NCI-H2227 treated with DMSO at 0.1 percent for 48 hours (cell line): ENCODE results near the gene PCDHB6.
"Not testable (repeated sequence)": the region's sequence is repeated elsewhere in the genome, so short reads cannot be mapped to it uniquely, and the experiment has no call there.

ENCODE experiments used
- DNase-seq: peaks from one replicate; lab custom pipeline; 2025; lab: John Stamatoyannopoulos, UW

PCDHB6 gene

DNA sequence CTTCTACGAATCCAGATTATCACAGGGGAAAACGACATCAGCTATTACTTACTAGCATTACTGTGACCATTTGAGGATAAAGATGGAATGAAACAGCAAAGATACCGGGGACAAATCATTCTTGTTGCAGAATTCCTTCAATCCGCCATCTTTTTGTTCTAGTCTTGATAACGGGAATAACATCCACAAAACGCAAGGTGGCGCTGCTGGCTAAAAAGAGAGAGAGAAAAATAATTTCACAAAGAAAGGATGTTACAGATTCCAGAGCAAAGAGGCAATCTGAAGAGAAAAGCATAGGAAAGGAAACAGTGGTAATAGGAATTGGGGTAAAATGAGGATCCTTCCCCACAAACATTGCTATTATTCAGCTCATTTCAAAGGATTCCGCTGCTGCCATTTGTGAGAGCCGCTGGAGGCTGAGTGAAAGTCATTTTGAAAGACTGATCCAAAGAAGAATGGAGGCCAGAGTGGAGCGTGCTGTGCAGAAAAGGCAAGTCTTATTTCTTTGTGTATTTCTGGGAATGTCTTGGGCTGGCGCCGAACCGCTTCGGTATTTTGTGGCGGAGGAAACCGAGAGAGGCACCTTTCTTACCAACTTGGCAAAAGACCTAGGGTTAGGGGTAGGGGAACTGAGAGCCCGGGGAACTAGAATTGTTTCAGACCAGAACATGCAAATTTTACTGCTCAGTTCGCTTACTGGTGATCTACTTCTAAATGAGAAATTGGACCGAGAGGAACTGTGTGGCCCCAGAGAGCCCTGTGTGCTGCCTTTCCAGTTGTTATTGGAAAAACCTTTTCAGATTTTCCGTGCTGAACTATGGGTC is 22.7 kb downstream of the PCDHB6 start, which contains the start of gene PCDHB7:
Gene PCDHB7, plus strand, starts transcription at position 264 of the 824 bp plus-strand sequence. Its CDS starts 192 bp downstream, at position 456.
- peak; percentile 21 for DNase-seq

- not testable (repeated sequence) for DNase-seq
These were observed 24.6 kb downstream of the PCDHB6 start for GRCh38 chr5:141174291-141175104.

GRCh38 chr5:141175933-141176332 is 26.1 kb downstream of the PCDHB6 start:
- DNase-seq: no peak

- not testable (repeated sequence) for DNase-seq
These were observed 27.8 kb downstream of the PCDHB6 start, which contains the start of gene PCDHB8 for GRCh38 chr5:141177577-141178191. Gene PCDHB8, plus strand, starts transcription at chr5:141177790. Its CDS starts 245 bp downstream, at chr5:141178035.

DNA sequence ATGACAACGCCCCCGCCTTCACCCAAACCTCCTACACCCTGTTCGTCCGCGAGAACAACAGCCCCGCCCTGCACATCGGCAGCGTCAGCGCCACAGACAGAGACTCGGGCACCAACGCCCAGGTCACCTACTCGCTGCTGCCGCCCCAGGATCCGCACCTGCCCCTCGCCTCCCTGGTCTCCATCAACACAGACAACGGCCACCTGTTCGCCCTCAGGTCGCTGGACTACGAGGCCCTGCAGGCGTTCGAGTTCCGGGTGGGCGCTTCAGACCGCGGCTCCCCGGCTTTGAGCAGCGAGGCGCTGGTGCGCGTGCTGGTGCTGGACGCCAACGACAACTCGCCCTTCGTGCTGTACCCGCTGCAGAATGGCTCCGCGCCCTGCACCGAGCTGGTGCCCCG is 29.5 kb downstream of the PCDHB6 start:
- not testable (repeated sequence) for DNase-seq

DNA sequence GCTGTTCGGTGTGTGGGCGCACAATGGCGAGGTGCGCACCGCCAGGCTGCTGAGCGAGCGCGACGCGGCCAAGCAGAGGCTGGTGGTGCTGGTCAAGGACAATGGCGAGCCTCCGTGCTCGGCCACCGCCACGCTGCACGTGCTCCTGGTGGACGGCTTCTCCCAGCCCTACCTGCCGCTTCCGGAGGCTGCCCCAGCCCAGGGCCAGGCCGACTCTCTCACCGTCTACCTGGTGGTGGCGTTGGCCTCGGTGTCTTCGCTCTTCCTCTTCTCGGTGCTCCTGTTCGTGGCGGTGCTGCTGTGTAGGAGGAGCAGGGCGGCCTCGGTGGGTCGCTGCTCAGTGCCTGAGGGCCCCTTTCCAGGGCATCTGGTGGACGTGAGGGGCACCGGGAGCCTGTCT is 30.0 kb downstream of the PCDHB6 start:
- not testable (repeated sequence) for DNase-seq

DNA sequence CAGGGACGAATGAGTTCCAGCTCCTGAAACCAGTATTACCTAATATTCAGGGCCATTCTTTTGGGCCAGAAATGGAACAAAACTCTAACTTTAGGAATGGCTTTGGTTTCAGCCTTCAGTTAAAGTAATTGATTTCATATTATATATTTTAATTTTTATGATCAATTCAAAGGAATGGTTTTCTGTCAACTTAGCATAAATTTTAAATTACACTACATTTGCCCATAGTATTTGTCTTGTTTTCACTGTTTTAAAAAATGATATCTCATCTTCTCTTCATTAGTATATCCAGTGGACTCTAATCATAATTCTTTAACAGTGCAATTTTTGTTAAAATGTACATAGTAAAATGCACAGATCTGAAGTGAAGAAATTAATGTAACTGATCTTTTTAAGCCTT is 30.5 kb downstream of the PCDHB6 start:
- DNase-seq: no peak

GRCh38 chr5:141182248-141182647 is 32.4 kb downstream of the PCDHB6 start, which contains the start of gene PCDHB16:
Gene PCDHB16, plus strand, starts transcription at chr5:141182387. Its CDS starts 173 bp downstream, at chr5:141182560.
- no peak for DNase-seq

GRCh38 chr5:141184117-141184855 is 34.4 kb downstream of the PCDHB6 start:
- not testable (repeated sequence) for DNase-seq

DNA sequence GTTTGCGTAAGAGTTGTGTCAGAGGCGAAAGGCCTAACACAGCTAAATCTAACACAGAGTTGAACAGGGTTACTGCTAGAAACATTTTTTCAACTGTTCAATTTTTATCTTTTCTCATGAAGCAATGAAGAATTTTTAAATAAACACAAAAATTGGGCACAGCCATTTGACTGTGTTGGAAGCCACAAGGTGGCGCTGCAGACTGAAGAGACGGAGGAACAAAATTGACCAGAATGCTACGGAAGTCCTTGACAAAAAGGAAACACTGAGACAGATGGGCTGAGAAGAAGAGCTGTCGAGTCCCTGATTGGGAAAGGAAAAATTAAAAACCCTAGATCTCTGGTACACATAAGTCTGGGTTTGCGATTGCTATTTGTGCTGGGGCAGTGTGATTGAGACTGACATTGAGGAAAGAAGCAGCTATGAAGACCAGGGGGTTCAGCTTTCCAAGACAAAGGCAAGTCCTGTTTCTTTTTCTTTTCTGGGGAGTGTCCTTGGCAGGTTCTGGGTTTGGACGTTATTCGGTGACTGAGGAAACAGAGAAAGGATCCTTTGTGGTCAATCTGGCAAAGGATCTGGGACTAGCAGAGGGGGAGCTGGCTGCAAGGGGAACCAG is 37.1 kb downstream of the PCDHB6 start, which contains the start of gene PCDHB9:
Gene PCDHB9, plus strand, starts transcription at position 265 of the 616 bp plus-strand sequence. Its CDS starts 158 bp downstream, at position 423.
- DNase-seq: peak; percentile 49

DNA sequence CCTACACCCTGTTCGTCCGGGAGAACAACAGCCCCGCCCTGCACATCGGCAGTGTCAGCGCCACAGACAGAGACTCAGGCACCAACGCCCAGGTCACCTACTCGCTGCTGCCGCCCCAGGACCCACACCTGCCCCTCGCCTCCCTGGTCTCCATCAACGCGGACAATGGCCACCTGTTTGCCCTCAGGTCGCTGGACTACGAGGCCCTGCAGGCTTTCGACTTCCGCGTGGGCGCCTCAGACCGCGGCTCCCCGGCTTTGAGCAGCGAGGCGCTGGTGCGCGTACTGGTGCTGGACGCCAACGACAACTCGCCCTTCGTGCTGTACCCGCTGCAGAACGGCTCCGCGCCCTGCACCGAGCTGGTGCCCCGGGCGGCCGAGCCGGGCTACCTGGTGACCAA is 38.8 kb downstream of the PCDHB6 start:
- not testable (repeated sequence) for DNase-seq

DNA sequence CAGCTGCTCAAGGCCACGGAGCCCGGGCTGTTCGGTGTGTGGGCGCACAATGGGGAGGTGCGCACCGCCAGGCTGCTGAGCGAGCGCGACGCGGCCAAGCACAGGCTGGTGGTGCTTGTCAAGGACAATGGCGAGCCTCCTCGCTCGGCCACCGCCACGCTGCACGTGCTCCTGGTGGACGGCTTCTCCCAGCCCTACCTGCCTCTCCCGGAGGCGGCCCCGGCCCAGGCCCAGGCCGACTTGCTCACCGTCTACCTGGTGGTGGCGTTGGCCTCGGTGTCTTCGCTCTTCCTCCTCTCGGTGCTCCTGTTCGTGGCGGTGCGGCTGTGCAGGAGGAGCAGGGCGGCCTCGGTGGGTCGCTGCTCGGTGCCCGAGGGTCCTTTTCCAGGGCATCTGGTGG is 39.3 kb downstream of the PCDHB6 start:
- DNase-seq: not testable (repeated sequence)

- no peak for DNase-seq
These were observed 42.4 kb downstream of the PCDHB6 start, which contains the start of gene PCDHB10 for GRCh38 chr5:141192110-141192725. Gene PCDHB10, plus strand, starts transcription at chr5:141192353. Its CDS starts 200 bp downstream, at chr5:141192553.

GRCh38 chr5:141194332-141194731 is 44.5 kb downstream of the PCDHB6 start:
- not testable (repeated sequence) for DNase-seq

DNA sequence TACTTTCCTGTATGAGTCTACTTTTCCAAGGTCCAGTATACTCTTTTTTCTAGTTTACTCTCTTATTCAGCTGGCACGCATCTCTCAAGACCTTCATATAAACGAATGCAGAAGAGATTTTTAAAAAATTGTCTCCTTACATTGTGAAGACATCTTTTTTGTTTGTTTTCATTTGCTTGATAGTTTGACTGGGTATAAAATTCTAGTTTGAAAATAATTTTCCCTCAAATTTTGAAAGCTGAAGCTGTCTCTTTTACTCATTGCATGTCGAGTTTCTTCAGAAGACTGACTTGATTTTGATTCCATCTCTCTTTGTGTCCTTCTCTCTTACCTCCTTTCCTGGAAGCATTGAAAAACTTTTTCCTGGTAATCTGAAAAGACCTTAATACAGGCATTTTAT is 46.5 kb downstream of the PCDHB6 start:
- DNase-seq: no peak

GRCh38 chr5:141199359-141200235 is 49.7 kb downstream of the PCDHB6 start, which contains the start of gene PCDHB11:
Gene PCDHB11, plus strand, starts transcription at chr5:141199627. Its CDS starts 148 bp downstream, at chr5:141199775.
- DNase-seq: peak; percentile 42

DNA sequence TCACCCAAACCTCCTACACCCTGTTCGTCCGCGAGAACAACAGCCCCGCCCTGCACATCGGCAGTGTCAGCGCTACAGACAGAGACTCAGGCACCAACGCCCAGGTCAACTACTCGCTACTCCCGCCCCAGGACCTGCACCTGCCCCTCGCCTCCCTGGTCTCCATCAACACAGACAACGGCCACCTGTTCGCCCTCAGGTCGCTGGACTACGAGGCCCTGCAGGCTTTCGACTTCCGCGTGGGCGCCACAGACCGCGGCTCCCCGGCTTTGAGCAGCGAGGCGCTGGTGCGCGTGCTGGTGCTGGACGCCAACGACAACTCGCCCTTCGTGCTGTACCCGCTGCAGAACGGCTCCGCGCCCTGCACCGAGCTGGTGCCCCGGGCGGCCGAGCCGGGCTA is 51.3 kb downstream of the PCDHB6 start:
- not testable (repeated sequence) for DNase-seq

DNA sequence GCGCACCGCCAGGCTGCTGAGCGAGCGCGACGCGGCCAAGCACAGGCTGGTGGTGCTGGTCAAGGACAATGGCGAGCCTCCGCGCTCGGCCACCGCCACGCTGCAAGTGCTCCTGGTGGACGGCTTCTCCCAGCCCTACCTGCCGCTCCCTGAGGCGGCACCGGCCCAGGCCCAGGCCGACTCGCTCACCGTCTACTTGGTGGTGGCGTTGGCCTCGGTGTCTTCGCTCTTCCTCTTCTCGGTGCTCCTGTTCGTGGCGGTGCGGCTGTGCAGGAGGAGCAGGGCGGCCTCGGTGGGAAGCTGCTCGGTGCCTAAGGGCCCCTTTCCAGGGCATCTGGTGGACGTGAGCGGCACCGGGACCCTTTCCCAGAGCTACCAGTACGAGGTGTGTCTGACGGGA is 51.8 kb downstream of the PCDHB6 start:
- DNase-seq: not testable (repeated sequence)
